Neural crest cell (in vitro differentiated cells): Measurements from ENCODE around the gene AGMO. TPM values are rescaled to one million over a fixed set of nuclear protein-coding genes. Genes with fewer than 3 reads are reported as not detected.

Experiments used
- DNase-seq: peaks from one replicate; pipeline ENCODE4 v3.0.0; 2021; ENCODE audit warnings: low read depth, mixed read lengths, low spot score
- H3K27ac Mint-ChIP-seq: one replicate; pipeline ENCODE4 v1.8.0; 2021; ENCODE audit warnings: mild to moderate bottlenecking, mixed read lengths; ENCODE audit not compliant: unreplicated experiment
- H3K27me3 Mint-ChIP-seq: 2 replicates; pipeline ENCODE4 v1.8.0; 2021; ENCODE audit warnings: low read depth, mild to moderate bottlenecking, mixed read lengths
- H3K36me3 Mint-ChIP-seq: 2 replicates; pipeline ENCODE4 v1.8.0; 2021; ENCODE audit warnings: low read depth, mild to moderate bottlenecking, mixed read lengths
- H3K4me1 Mint-ChIP-seq: 2 replicates; pipeline ENCODE4 v1.8.0; 2021; ENCODE audit warnings: mixed read lengths
- H3K4me3 Mint-ChIP-seq: one replicate; pipeline ENCODE4 v1.8.0; 2021; ENCODE audit warnings: mild to moderate bottlenecking, mixed read lengths
- H3K9me3 Mint-ChIP-seq: 2 replicates; pipeline ENCODE4 v1.8.0; 2021; ENCODE audit warnings: mixed read lengths
- CTCF ChIP-seq: fragments of 200-600 bp; sonication (generic); conservative IDR thresholded peaks from 2 replicates; pipeline ENCODE4 v1.5.0; 2021; ENCODE audit warnings: antibody characterized with exemption, mild to moderate bottlenecking
- total RNA-seq: library from RNA; stranded (reverse); gene quantifications from 2 replicates; pipeline ENCODE4 v1.2.1, GENCODE V29; 2021

AGMO gene
- total RNA-seq, 1 donor from 2014 or later, result 0.51 TPM

GRCh38 chr7:15604166-15604565 is 42.4 kb upstream of the AGMO start:
- Mint-ChIP-seq H3K36me3 (no peaks in the 10 kb centered on the region), H3K9me3 (no peaks in the 10 kb centered on the region), H3K4me3 (no peak overlapping the region), H3K27ac (no peak overlapping the region), H3K4me1 (peaks cover 4% of the 10 kb centered on the region), H3K27me3 (no peaks in the 10 kb centered on the region)
- TF ChIP-seq CTCF, result no peak
- DNase-seq, result no peak

- Mint-ChIP-seq H3K4me1 (no peaks in the 10 kb centered on the region), H3K27me3 (no peaks in the 10 kb centered on the region), H3K4me3 (no peak overlapping the region), H3K27ac (no peak overlapping the region), H3K9me3 (no peaks in the 10 kb centered on the region), H3K36me3 (no peaks in the 10 kb centered on the region)
- no peak for TF ChIP-seq CTCF
- no peak for DNase-seq
Observed at GRCh38 chr7:15603124-15603523, 41.3 kb upstream of the AGMO start.

- Mint-ChIP-seq H3K27ac (no peak overlapping the region), H3K4me3 (no peak overlapping the region), H3K4me1 (no peaks in the 10 kb centered on the region), H3K36me3 (no peaks in the 10 kb centered on the region), H3K27me3 (no peaks in the 10 kb centered on the region), H3K9me3 (no peaks in the 10 kb centered on the region)
- DNase-seq, result no peak
- no peak for TF ChIP-seq CTCF
Observed at GRCh38 chr7:15602236-15602635, 40.4 kb upstream of the AGMO start.

GRCh38 chr7:15601175-15601574 is 39.4 kb upstream of the AGMO start:
- Mint-ChIP-seq H3K9me3 (no peaks in the 10 kb centered on the region), H3K27me3 (no peaks in the 10 kb centered on the region), H3K27ac (no peak overlapping the region), H3K4me1 (no peaks in the 10 kb centered on the region), H3K4me3 (no peak overlapping the region), H3K36me3 (no peaks in the 10 kb centered on the region)
- DNase-seq, result no peak
- no peak for TF ChIP-seq CTCF

- Mint-ChIP-seq H3K27ac (no peak overlapping the region), H3K4me3 (no peak overlapping the region), H3K36me3 (no peaks in the 10 kb centered on the region), H3K27me3 (no peaks in the 10 kb centered on the region), H3K4me1 (no peaks in the 10 kb centered on the region), H3K9me3 (no peaks in the 10 kb centered on the region)
- no peak for DNase-seq
- no peak for TF ChIP-seq CTCF
Observed at GRCh38 chr7:15600298-15600697, 38.5 kb upstream of the AGMO start.

- H3K9me3 Mint-ChIP-seq, result no peaks in the 10 kb centered on the region
- no peaks in the 10 kb centered on the region for H3K36me3 Mint-ChIP-seq
- no peaks in the 10 kb centered on the region for H3K27me3 Mint-ChIP-seq
- no peak for DNase-seq
- no peaks in the 10 kb centered on the region for H3K4me1 Mint-ChIP-seq
- H3K27ac Mint-ChIP-seq, result no peak overlapping the region
- no peak overlapping the region for H3K4me3 Mint-ChIP-seq
- no peak for TF ChIP-seq CTCF
Observed at GRCh38 chr7:15594461-15594860, 32.6 kb upstream of the AGMO start.
